ENCODE measurements around the gene TCP1.
"Not testable (repeated sequence)": the region's sequence is repeated elsewhere in the genome, so short reads cannot be mapped to it uniquely, and the experiment has no call there.

Gene TCP1

DNA sequence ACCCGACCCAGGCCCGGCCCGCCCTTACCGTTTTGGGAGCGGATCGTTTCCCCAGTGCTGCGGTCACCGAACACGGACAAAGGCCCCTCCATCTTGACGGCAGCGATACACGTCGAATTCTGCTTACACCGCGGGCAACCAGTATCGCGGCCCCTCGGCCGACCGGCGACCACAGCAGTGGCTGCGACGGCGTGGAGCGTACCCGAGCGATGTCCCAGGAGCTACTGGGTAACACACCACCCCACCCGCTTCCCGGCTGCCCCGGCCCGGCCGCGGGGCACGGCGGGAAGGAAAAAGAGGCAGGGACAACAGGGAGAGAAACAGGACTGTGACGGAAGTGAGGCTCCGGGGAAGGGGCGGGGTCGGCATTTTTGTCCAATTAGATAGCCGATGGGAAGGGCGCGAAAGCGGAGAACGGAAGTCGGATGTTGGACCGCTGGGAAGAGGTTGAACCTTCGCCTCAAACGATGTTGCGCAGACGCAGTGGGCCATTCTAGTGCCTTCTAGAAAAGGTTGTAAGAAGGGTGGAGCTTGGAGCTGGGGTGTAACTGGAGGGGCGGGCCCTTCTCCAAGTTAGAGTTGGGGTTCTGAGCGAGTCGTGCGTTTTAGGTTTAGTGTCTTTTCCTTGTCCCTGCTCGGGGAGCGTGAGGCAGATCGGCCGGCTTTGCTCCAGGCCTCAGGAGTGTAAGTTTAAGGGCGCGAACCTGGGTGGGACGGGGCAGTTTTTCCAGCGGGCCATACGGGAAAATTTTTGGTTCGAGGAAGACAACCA, at the start of gene TCP1:
TCP1 (minus strand) TSS at position 226 of the 772 bp plus-strand sequence; CDS start at position 92, 134 bp downstream.
- DNase-seq (ENCODE audit: low read depth in 2 of 2), result peak; percentile 99

DNA sequence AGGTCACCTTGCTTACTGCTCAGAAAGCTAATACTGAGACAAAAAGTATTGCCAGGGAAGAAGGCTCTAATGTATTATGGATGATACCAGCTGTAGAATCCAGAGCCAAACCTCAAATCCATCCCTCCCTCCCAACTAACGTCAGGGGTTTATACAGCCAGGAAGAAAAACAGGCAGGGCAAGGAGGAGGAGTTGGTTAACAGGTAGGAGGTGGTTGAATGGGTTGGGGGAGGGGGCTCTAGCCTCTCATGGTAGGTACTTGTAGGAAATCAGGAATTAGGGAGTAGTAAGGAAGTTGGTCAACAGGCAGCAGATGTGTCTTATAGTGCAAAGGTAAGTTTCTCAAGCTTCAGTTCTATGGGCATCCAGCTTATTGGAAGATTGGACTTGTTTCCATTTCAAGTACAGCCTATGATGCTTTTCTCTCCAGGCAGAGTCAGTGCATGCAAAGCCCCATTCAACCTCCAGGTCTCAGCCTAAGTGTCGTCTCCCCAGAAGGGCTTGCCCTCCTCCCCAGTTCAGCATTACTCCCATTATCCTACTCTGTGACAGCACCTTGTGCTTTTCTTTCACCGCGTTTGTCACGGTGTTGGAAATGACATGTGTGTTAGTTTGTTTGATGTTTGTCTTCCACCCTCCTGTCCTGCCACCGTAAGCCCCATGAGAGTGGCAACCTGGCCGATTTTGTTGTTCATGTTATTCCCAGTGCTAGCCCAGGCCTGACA, 48.8 kb upstream of the TCP1 start:
- no peak for DNase-seq (ENCODE audit: low read depth in 2 of 2)

DNA sequence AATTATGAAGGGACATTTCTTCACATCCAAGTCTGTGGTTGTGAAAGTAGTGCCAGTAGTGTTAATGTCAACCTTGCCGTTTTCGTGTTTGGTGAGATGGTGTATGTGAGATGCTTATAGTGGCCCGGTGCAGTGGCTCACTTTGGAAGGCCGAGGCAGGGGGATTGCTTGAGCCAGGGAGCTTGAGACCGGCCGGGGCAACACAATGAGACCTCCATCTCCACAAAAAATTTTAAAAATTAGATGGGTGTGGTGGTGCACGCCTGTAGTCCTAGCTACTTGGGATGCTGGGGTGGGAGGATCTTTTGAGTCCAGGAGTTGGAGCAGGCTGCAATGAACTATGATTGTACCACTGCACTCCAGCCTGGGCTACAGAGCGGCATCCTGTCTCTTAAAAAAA, 48.1 kb upstream of the TCP1 start:
- DNase-seq (ENCODE audit: low read depth in 2 of 2), result no peak

DNA sequence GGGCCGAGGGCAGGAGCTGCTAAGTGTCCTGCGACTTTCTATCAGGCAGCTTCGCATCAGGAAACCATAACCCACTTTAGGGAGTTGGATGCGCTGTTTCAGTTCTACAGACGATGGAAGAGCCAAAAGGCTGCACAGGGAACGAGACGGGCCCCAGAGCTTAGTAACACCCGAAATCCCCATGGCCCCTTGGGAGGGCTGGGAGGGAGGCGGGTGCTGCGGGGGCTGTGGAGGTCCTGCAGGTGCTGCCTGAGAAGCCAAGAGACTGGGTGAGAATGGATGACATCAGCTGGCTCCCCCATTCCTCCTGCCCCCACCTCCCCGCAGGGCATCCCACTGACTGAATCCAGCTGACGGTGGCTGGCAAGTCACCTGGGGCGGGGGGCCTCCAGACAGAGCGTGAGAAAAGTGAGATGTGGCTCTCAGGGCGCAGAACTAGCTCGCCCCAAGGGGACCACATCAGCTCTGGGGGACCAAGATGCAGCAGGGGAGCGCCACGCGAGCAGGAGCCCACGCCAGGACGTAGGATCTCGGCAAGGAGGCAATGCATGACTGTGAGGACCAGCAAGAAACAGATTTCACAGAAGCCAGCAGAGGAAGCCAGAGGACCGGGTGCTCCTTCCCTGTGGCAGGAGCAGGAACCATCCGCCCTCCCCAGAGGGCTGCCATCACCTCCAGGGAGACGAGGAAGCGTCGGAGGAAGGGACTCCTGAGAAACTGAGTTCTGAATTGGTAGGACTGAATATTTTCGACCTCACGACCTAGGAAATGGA, 47.5 kb upstream of the TCP1 start:
- DNase-seq (ENCODE audit: low read depth in 2 of 2), result no peak

DNA sequence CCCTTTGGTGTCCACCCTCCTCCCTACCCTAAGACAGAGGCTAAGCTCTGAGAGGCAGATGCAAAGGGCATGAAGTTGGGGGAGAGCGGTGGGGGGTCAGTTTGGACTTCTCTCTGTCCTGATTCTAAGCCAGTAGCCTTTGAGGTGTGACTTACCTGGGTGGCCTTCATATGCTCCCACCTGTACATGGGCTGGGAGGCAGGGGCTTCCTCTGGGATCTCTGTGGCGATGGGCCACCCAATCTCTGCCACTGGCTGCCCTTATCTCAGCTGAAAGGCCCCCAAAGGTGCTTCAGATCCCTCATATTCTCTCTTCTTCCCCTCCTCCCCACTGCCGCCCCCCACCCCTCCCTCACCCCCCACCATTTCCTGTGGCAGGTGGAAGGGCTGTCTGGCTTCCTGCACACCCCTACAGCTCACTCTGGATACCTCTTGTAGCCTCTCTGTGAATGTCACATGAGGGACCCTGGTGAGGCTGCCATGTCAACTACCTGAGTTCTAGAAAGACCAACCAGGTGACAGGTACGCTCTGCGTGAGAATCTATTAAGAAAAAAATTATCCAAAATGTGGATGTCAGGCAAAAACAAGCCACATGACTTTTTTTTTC, 44.7 kb upstream of the TCP1 start:
- no peak for DNase-seq (ENCODE audit: low read depth in 2 of 2)

DNA sequence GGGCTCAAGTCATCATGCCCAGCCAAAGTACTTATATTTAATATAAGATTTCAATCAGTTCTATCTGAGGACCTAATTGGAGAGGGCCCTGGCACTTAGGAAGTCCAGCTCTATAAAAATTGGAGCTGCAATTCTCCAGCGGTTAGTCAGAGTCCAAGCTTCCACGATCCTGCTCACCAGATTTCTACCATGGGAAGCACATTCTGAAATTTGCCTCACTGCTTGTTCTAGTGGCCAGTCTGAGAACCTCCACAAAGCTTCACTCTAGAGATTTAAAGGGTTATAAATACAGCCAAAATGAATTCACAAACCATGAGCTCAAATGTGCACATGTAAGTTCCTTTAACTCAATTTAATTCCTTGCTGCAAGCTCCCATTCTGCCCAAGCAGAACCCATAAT, 44.2 kb upstream of the TCP1 start:
- no peak for DNase-seq (ENCODE audit: low read depth in 2 of 2)

DNA sequence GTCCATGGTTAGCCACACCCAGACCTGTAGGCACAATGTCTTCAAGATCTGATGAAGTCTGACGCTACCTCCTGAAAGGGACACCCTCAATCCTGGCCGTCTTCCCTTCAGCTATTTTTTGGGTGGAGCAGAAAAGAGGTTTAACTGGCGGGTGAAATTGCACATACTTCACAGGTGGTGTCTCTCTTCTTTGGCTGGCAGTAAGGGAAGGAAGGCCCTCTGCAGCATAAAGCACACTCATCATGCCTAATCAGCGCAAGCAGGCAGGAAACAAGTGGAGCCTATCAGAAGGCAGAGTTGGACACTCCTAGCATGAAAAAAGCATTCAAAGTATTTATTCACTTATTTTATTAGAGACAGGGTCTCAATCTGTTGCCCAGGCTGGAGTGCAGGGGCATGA, 43.5 kb upstream of the TCP1 start:
- no peak for DNase-seq (ENCODE audit: low read depth in 2 of 2)

DNA sequence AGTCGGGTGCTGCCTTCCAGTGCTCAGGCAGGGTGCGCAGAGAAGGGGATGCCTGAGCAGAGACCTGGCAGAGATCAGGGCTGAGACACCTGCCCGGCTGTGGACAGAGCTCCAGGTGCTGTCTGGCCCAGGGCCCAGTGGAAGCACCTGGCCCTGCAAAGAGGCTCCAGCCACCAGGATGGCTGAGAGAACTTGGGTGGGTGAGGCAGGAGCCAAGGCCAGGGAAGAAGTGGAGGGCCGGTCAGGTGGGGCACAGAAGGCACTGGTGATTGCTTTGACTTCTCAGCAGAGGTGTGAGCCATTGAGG, 41.9 kb upstream of the TCP1 start:
- no peak for DNase-seq (ENCODE audit: low read depth in 2 of 2)

DNA sequence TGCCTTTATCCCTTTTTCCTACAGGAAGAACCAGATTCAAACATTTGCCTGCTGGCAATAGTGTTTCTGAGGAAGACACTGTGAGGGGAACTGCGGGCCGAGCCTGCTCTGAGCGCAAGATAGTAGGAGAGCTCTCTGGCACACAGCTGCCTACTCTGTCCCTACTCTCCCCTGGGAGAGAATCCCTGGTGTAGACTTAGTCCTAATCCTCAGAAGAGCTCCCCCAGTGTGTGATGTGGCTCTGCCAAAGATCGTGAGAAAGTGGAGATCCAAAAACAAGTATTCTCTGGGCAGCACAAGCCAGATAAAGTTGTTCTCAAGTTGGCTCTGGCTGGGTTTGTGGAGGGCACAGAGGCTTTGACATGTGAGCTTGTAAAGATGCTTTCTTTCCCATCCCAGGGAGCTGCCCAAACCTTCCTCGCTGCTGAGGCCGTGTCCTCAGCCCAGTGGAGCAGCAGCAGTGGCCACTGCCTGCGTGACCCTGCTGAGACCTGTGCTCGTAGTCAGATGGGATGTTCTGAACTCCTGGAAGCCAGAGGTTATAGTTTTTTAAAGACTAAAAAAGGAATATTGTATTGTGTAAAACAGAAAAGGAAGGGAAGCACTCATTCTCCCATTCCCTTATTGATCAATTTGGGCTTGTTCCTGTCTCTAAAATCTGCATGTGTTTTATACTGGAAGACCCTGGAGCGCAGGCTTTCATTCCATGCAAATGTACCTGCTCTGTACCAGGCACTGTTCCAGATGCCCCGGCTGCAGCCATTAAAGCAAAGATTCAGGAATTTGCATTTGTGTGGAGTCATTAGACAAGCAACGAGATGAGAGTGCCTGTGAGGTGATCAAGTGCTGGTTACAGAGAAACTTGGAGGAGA, 41.3 kb upstream of the TCP1 start:
- no peak for DNase-seq (ENCODE audit: low read depth in 2 of 2)

DNA sequence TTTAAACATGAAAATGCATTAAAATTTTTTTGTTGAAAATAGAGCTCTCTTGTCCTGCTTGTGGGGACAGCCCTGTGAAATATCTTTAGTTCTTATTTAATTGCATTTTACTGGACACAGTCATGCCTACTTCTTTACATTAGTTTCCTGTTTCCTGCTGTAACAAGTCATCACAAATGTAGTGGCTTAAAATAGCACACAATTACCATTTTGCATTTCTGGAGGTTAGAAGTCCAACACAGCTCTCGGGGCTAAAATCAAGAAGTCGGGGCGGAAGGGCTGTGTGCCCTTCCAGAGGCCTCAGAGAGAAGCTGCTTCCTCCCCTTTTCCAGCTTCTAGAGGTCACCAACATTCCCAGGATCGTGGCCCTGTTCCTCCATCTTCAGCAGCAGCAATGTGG, 40.1 kb upstream of the TCP1 start:
- no peak for DNase-seq (ENCODE audit: low read depth in 2 of 2)

DNA sequence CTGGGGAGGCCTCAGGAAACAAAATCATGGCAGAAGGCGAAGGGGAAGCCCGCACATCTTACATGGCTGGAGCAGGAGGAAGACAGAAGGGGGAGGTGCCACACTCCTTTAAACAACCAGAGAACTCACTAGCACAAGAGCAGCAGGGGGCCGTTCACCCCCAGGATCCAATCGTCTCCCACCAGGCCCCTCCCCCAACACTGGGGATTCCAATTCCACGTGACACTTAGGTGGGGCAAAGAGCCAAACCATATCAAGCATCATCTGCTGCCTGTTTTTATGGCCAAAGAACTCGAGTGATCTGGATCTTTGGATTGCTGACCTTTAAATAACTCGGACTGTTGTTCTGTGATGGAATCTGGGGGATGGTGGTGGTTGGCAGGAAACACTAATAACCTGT, 38.7 kb upstream of the TCP1 start:
- peak in 1 of 2 experiments; percentile 10 for DNase-seq (ENCODE audit: low read depth in 2 of 2)

DNA sequence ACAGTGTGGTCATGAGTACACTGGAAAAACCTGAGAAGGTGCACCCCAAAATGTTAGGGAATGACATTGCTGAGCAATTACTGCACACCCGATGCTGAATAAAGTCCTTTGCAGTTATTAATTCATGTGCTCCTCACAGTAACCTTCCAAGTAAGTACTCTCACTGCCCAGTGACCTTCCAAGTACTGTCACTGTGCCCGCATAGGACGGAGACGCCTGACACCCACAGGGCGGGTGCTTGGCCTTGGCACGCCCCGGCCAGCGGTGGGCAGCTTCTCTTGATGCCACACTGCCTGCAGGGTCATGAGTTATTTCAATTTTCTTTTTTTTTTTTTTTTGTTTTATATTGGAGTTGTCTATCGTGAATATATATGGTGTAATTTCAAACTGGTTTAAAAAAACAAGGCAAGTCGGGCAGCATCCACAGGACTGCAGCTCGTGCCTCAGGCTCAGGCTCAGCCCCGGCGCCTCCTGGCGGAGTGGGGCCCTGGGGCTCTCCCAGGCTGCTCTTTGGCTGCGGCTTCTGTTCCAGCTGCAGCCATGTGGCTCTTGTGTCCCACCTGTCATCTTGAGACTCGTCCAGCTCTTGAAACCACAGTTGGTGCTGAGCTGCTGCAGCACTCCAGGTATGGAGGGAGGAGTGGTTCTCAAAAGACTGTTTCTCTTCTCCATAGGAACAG, 37.7 kb upstream of the TCP1 start:
- DNase-seq (ENCODE audit: low read depth in 2 of 2), result no peak

DNA sequence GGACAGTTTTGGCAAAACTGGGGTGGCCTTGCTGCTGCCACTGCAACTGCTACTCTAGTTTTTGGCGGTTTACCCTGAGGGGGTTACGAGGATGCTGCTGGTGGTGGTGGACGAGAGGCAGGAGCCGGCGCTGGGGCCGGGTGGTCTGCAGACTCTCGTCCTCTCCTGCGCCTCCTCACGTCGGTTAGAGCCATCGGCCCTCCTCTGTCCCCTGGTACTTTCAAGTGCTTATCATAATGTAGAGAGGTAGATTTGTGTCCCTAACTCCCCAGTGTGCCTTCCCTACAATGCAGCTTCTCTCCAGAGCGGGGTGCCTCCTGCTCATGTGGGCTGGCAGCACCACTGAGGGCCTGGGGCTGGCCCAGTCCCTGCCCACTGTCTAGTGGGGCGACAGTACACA, 36.6 kb upstream of the TCP1 start:
- DNase-seq (ENCODE audit: low read depth in 2 of 2), result no peak

DNA sequence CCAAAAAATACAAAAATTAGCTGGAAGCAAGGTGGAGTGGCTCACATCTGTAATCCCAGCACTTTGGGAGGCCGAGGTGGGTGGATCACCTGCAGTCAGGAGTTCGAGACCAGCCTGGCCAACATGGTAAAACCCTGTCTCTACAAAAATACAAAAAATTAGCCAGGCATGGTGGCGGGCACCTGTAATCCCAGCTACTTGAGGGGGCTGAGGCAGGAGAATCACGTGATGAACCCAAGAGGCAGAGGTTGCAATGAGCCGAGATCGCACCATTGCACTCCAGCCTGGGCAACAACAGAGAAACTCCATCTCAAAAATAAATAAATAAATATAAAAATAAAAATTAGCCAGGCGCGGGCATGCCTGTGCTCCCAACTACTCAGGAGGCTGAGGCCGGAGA, 35.3 kb upstream of the TCP1 start:
- not testable (repeated sequence) for DNase-seq (ENCODE audit: low read depth in 2 of 2)

DNA sequence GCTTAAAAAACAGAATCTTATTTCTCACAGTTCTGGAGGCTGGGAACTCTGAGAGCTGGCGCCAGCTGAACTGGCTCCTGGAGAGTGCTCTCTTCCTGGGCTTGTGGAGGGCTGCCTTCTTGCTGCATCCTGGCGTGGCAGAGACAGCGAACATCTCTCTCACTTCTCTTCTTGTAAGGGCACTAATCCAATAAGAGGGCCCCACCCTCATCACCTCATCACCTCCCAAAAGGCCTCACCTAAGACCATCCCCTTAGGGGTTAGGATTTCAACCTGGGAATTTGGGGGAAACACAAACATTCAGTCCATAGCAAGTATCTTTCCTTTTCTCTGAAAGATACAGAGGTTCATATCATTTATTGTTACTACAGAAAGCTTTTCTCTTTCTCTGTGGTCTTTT, 34.6 kb upstream of the TCP1 start:
- no peak for DNase-seq (ENCODE audit: low read depth in 2 of 2)

DNA sequence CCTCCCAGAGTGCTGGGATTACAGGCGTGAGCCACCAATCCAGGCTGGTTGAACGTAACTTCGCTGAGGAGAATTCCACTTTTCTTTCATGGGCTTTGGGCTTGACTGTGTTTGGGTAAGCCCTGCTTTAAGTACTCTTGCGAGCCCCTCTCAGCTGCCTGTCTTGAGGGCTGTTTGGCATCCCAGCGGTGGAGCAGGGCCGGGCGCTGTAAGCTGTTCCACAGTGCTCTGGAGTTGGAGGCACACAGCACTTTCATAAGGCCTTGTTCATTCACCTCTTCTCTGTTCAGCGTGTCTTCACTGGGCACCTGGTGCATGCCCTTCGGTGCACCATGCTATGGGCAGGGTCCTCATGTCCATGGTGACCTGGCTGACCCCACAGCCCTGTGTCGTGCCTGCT, 32.3 kb upstream of the TCP1 start:
- DNase-seq (ENCODE audit: low read depth in 2 of 2), result no peak

DNA sequence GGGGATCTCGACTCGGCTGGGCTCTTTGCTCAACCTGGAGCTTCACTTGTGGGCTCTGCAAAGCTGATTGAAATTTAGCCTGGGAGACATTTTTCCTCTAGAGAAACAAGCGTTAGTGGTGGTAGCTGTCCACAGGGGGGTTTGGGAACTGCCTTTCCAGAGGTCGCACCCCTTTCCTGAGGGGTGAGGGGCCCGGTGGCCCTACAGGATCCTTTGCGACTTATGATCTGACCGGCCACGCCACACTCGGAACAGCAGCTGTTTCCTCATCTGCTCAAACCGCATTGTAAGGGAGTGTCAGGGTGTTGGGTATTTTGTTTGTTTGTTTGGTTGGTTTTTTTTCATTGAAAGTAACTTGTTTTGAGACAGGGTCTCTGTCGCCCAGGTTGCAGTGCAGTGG, 31.7 kb upstream of the TCP1 start:
- no peak for DNase-seq (ENCODE audit: low read depth in 2 of 2)

DNA sequence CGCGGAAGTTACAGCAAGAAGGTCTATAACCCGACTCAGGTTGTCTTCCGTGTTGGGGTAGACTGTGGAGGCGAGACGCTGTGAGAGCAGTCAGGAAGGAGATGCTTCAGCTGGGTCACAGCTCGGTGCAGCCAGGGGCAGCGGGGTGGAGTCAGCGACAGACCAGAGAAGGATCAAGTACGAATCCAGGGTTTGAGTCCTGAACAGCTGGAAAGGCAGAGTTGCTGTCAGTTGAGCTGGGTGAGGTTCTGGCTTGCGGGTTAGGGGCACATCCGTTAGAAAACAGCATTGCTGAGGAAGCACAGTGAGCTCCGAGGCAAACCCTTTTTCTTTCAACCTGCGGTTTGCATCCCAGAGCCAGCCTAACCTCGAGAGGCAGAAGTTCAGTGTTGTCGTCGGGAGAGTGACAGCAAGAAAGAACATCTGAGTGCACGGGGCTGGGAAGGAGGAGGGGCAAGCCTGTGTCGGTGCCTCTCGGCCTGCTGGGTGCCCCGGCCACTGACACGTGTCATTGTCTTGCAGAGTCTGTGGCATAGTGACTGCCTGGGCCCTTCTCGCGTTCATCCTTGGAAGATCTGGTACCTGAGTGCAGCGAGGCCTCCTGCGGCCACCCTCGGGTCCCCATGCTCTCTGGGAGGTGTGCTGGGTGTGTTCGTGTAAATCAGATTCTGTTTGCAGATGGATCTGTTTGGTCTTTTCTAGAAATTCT, 30.7 kb upstream of the TCP1 start:
- no peak for DNase-seq (ENCODE audit: low read depth in 2 of 2)

DNA sequence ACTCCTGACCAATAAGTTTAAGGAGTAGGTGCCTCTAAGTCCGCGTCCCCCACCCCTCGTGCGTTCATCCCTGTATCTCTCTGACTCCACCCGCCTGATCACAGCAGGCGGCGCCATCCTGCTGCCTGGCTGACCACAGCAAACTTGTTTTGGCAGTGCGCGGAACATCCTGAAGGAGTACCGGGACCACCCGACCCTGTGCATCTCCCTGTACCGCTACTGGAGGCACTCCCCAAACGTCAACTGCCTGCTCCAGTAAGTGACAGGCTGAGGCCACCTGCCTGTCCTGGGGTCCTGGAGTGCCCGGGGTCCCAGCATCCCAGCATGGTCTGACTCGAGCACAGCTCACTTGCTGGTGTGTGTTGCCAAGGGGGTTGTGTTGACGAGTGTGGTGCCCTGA, 29.7 kb upstream of the TCP1 start:
- DNase-seq (ENCODE audit: low read depth in 2 of 2), result no peak
